ENCODE data around the gene SH3BGR.

DNA sequence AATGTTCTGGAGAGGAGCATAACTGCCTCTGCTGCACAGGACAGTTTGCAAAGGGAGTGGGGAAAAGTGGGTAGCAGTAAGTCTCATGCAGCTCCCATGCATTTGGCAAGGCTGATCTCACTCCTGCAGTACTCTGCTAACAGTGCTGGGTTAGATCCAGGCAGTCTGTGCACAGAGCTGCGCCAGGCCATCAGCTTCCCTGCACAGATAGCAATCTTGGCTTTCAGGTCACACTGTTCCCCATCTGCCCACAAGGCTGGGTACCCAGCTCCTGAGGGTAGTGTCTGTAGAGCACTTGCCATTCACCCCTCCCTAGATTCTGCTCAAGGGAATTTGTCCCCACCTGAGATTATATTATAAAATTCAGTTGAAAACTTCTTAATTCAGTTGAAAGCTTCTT is 72.1 kb downstream of the SH3BGR start:
- TF ChIP-seq, protein P1, sequence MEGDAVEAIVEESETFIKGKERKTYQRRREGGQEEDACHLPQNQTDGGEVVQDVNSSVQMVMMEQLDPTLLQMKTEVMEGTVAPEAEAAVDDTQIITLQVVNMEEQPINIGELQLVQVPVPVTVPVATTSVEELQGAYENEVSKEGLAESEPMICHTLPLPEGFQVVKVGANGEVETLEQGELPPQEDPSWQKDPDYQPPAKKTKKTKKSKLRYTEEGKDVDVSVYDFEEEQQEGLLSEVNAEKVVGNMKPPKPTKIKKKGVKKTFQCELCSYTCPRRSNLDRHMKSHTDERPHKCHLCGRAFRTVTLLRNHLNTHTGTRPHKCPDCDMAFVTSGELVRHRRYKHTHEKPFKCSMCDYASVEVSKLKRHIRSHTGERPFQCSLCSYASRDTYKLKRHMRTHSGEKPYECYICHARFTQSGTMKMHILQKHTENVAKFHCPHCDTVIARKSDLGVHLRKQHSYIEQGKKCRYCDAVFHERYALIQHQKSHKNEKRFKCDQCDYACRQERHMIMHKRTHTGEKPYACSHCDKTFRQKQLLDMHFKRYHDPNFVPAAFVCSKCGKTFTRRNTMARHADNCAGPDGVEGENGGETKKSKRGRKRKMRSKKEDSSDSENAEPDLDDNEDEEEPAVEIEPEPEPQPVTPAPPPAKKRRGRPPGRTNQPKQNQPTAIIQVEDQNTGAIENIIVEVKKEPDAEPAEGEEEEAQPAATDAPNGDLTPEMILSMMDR (conservative IDR thresholded peaks at IDR 0.05; ENCODE audit: low read depth, low read length) = no peak
- no peak for TF ChIP-seq EZH2 (IDR thresholded peaks at IDR 0.05; ENCODE audit: borderline replicate concordance, low read depth, low read length, poor library complexity, severe bottlenecking)
